Chondrocyte (in vitro differentiated cells): ENCODE data around the gene GANC. TPM values are rescaled to one million over a fixed set of nuclear protein-coding genes. Genes with fewer than 3 reads are reported as not detected.

Source experiments
- DNase-seq: peaks from one replicate; pipeline ENCODE4 v3.0.0; 2021; ENCODE audit warnings: mixed read lengths, low spot score
- H3K27ac Mint-ChIP-seq: one replicate; pipeline ENCODE4 v1.8.0; 2021; ENCODE audit warnings: mild to moderate bottlenecking, moderate library complexity, mixed read lengths; ENCODE audit not compliant: unreplicated experiment
- H3K27me3 Mint-ChIP-seq: 2 replicates; pipeline ENCODE4 v1.8.0; 2021; ENCODE audit warnings: low read depth, mixed read lengths
- H3K36me3 Mint-ChIP-seq: 2 replicates; pipeline ENCODE4 v1.8.0; 2021; ENCODE audit warnings: low read depth, mixed read lengths
- H3K4me1 Mint-ChIP-seq: 2 replicates; pipeline ENCODE4 v1.8.0; 2021; ENCODE audit warnings: low read depth, mild to moderate bottlenecking, mixed read lengths
- H3K4me3 Mint-ChIP-seq: one replicate; pipeline ENCODE4 v1.8.0; 2021; ENCODE audit warnings: mild to moderate bottlenecking, moderate library complexity, mixed read lengths; ENCODE audit not compliant: unreplicated experiment
- H3K9me3 Mint-ChIP-seq: 2 replicates; pipeline ENCODE4 v1.8.0; 2021; ENCODE audit warnings: low read depth, mixed read lengths
- CTCF ChIP-seq: fragments of 200-600 bp; sonication (generic); IDR thresholded peaks from 2 replicates; pipeline ENCODE4 v1.5.0; 2021; ENCODE audit warnings: antibody characterized with exemption, mild to moderate bottlenecking, moderate library complexity
- total RNA-seq: library from RNA; stranded (reverse); gene quantifications from 3 replicates; pipeline ENCODE4 v1.2.1, GENCODE V29; 2021

GANC gene
- total RNA-seq, 1 donor from 2014 or later: 20.7 TPM

GRCh38 chr15:42282926-42283325, 9.9 kb downstream of the GANC start:
- Mint-ChIP-seq H3K27ac (no peak overlapping the region), H3K4me3 (no peak overlapping the region), H3K36me3 (peaks cover 9% of the 10 kb centered on the region), H3K9me3 (no peaks in the 10 kb centered on the region), H3K27me3 (no peaks in the 10 kb centered on the region), H3K4me1 (no peaks in the 10 kb centered on the region)
- DNase-seq: no peak
- TF ChIP-seq CTCF: no peak

- Mint-ChIP-seq H3K27ac (no peak overlapping the region), H3K27me3 (no peaks in the 10 kb centered on the region), H3K4me1 (no peaks in the 10 kb centered on the region), H3K9me3 (no peaks in the 10 kb centered on the region), H3K4me3 (no peak overlapping the region), H3K36me3 (peaks cover 10% of the 10 kb centered on the region)
- no peak for TF ChIP-seq CTCF
- DNase-seq: no peak
Measured at GRCh38 chr15:42283671-42284070, 10.7 kb downstream of the GANC start.

- H3K27me3 Mint-ChIP-seq: no peaks in the 10 kb centered on the region
- H3K9me3 Mint-ChIP-seq: no peaks in the 10 kb centered on the region
- no peak for TF ChIP-seq CTCF
- H3K36me3 Mint-ChIP-seq: peaks cover 11% of the 10 kb centered on the region
- DNase-seq: no peak
- H3K4me1 Mint-ChIP-seq: no peaks in the 10 kb centered on the region
- no peak overlapping the region for H3K4me3 Mint-ChIP-seq
- H3K27ac Mint-ChIP-seq: no peak overlapping the region
Measured at GRCh38 chr15:42284551-42284950, 11.6 kb downstream of the GANC start.

- Mint-ChIP-seq H3K27me3 (no peaks in the 10 kb centered on the region), H3K4me1 (no peaks in the 10 kb centered on the region), H3K9me3 (no peaks in the 10 kb centered on the region), H3K27ac (no peak overlapping the region), H3K4me3 (no peak overlapping the region), H3K36me3 (peaks cover 11% of the 10 kb centered on the region)
- DNase-seq: no peak
- TF ChIP-seq CTCF: no peak
Measured at GRCh38 chr15:42285034-42285433, 12.0 kb downstream of the GANC start.

GRCh38 chr15:42286445-42287029, 13.5 kb downstream of the GANC start:
- H3K4me1 Mint-ChIP-seq: no peaks in the 10 kb centered on the region
- no peak for TF ChIP-seq CTCF
- H3K27me3 Mint-ChIP-seq: no peaks in the 10 kb centered on the region
- H3K4me3 Mint-ChIP-seq: no peak overlapping the region
- H3K27ac Mint-ChIP-seq: no peak overlapping the region
- DNase-seq: no peak
- no peaks in the 10 kb centered on the region for H3K9me3 Mint-ChIP-seq
- H3K36me3 Mint-ChIP-seq: peaks cover 8% of the 10 kb centered on the region
